ENCODE results near the gene MYBPC2. TPM values are rescaled to one million over a fixed set of nuclear protein-coding genes. Genes with fewer than 3 reads are reported as not detected.

Gene MYBPC2
- total and polyA plus RNA-seq, 7 donors: 0.95 TPM; not detected in 6

DNA sequence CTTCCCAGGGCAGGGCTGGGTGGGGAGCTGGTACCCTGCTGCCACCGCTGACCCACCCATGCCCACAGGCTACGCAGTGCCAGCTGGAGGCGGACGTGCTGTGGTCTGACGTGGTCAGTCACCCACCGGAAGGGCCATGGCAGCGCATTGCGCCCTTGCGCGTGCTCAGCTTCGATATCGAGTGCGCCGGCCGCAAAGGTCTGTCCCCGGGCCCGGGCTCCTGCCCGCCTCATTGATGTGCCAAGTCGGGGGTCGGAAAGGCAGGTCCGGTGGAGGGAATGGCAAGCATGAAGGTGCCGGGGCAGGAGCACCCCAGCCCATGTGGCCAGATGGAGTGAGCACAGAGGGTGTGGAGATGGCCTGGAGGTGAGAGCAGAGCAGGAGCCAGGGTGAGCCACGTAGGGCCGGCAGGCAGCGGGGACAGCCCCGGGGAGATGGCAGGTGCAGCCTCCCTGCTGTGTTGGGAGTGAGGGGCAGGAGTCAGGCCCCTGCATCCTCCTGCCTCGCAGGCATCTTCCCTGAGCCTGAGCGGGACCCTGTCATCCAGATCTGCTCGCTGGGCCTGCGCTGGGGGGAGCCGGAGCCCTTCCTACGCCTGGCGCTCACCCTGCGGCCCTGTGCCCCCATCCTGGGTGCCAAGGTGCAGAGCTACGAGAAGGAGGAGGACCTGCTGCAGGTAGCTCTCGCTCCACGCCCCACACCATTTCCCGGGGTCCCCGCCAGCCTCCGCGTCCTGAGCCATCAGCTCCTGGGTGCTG is 30.0 kb upstream of the MYBPC2 start:
- no peak for TF ChIP-seq POLR2AphosphoS5 (IDR thresholded peaks at IDR 0.05)
- TF ChIP-seq, protein P1, sequence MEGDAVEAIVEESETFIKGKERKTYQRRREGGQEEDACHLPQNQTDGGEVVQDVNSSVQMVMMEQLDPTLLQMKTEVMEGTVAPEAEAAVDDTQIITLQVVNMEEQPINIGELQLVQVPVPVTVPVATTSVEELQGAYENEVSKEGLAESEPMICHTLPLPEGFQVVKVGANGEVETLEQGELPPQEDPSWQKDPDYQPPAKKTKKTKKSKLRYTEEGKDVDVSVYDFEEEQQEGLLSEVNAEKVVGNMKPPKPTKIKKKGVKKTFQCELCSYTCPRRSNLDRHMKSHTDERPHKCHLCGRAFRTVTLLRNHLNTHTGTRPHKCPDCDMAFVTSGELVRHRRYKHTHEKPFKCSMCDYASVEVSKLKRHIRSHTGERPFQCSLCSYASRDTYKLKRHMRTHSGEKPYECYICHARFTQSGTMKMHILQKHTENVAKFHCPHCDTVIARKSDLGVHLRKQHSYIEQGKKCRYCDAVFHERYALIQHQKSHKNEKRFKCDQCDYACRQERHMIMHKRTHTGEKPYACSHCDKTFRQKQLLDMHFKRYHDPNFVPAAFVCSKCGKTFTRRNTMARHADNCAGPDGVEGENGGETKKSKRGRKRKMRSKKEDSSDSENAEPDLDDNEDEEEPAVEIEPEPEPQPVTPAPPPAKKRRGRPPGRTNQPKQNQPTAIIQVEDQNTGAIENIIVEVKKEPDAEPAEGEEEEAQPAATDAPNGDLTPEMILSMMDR (IDR thresholded peaks at IDR 0.05): no peak
- no peak for TF ChIP-seq POLR2A (IDR thresholded peaks at IDR 0.05)
- no peak for TF ChIP-seq EP300 (IDR thresholded peaks at IDR 0.05)
- Histone ChIP-seq H3K27me3 (no peaks in the 10 kb centered on the region), H3K4me3 (no peak overlapping the region), H3K4me1 (no peaks in the 10 kb centered on the region), H3K27ac (no peak overlapping the region), H3K9me3 (no peaks in the 10 kb centered on the region), H3K36me3 (peaks cover 0 to 30% (median 2%) of the 10 kb centered on the region in 4 donors)
- DNase-seq: no peak
- intact Hi-C loops (cut with DNase I): no loop called here
- 95 to 97% methylated on average over 41 of the region's 41 CpGs for WGBS, 2 donors

DNA sequence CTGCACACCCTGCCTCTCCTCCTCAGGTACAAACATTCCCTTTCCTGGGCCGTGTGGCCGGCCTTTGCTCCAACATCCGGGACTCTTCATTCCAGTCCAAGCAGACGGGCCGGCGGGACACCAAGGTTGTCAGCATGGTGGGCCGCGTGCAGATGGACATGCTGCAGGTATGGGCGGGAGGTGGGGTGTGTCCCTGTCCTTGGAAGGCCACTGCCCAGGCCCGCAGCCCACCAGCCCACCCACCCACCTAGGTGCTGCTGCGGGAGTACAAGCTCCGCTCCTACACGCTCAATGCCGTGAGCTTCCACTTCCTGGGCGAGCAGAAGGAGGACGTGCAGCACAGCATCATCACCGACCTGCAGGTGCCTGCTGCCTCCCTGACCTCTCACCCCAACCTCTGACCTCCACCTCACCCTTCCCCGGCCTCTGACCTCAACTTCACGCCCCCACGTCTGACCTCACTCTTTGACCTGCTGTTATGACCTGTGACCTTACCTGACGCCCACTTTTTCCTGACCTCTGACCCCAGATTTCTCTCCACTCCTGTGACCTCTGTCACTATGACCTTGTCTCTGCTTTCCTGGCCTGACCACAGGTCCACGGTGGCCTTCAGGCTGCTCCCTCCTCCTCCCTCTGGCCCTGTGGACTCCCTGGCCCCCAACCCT is 26.4 kb upstream of the MYBPC2 start:
- peaks cover 0 to 47% (median 11%) of the 10 kb centered on the region in 4 donors for H3K36me3 ChIP-seq
- H3K4me3 ChIP-seq: no peak overlapping the region
- H3K9me3 ChIP-seq: no peaks in the 10 kb centered on the region
- 92 to 93% methylated on average over 22 of the region's 22 CpGs for WGBS, 2 donors
- intact Hi-C loops (cut with DNase I): no loop called here
- TF ChIP-seq, protein P1 (IDR thresholded peaks at IDR 0.05): no peak
- no peak for TF ChIP-seq POLR2AphosphoS5 (IDR thresholded peaks at IDR 0.05)
- TF ChIP-seq EP300 (IDR thresholded peaks at IDR 0.05): no peak
- no peak for TF ChIP-seq POLR2A (IDR thresholded peaks at IDR 0.05)
- DNase-seq: no peak
- H3K27me3 ChIP-seq: no peaks in the 10 kb centered on the region
- H3K4me1 ChIP-seq: no peaks in the 10 kb centered on the region
- no peak overlapping the region for H3K27ac ChIP-seq

GRCh38 chr19:50406829-50407228 is 25.9 kb upstream of the MYBPC2 start:
- no peak overlapping the region for H3K4me3 ChIP-seq
- DNase-seq: no peak
- peaks cover 0 to 44% (median 11%) of the 10 kb centered on the region in 4 donors for H3K36me3 ChIP-seq
- no peaks in the 10 kb centered on the region for H3K9me3 ChIP-seq
- H3K27ac ChIP-seq: no peak overlapping the region
- intact Hi-C loops (cut with DNase I): no loop called here
- TF ChIP-seq EP300 (IDR thresholded peaks at IDR 0.05): no peak
- TF ChIP-seq POLR2AphosphoS5 (IDR thresholded peaks at IDR 0.05): no peak
- TF ChIP-seq, protein P1 (IDR thresholded peaks at IDR 0.05): no peak
- no peak for TF ChIP-seq POLR2A (IDR thresholded peaks at IDR 0.05)
- 95 to 96% methylated on average over 19 of the region's 19 CpGs for WGBS, 2 donors
- H3K4me1 ChIP-seq: no peaks in the 10 kb centered on the region
- H3K27me3 ChIP-seq: no peaks in the 10 kb centered on the region

DNA sequence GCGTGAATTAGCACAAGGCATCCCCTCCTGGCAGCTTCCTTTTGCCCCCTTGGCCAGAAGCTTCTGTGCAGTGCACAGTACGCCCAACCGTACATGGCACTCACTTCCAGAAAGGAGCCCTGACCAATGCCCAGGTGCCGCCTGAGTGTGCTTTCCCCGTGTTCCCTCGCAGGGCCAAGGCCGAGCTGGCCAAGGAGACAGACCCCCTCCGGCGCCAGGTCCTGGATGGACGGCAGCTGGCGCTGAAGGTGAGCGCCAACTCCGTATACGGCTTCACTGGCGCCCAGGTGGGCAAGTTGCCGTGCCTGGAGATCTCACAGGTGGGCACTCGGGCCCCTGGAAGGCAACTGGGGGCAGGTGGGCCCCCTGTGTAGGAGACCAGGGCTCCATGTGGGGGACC is 23.3 kb upstream of the MYBPC2 start:
- Histone ChIP-seq H3K9me3 (no peaks in the 10 kb centered on the region), H3K27ac (no peak overlapping the region), H3K4me1 (no peaks in the 10 kb centered on the region), H3K27me3 (no peaks in the 10 kb centered on the region), H3K36me3 (peaks cover 0 to 27% (median 9%) of the 10 kb centered on the region in 4 donors), H3K4me3 (no peak overlapping the region)
- no peak for TF ChIP-seq EP300 (IDR thresholded peaks at IDR 0.05)
- TF ChIP-seq POLR2AphosphoS5 (IDR thresholded peaks at IDR 0.05): no peak
- TF ChIP-seq, protein P1 (IDR thresholded peaks at IDR 0.05): no peak
- TF ChIP-seq POLR2A (IDR thresholded peaks at IDR 0.05): no peak
- DNase-seq: no peak
- intact Hi-C loops (cut with DNase I): no loop called here
- 96 to 97% methylated on average over 17 of the region's 17 CpGs for WGBS, 2 donors

Measured in sigmoid colon (tissue), 7 donors.